K562 (cell line): Measurements from ENCODE around the gene SLC40A1. TPM values are rescaled to one million over a fixed set of nuclear protein-coding genes. Genes with fewer than 3 reads are reported as not detected.
A peak's percentile ranks its signal among the peaks of the same experiment; 100 is the strongest.

Experiments used
- ATAC-seq: fragments of 200-7000 bp; cut with Tn5 transposase; 3 replicates; pipeline ENCODE4 v1.9.1; 2020; ENCODE audit warnings: moderate library complexity
- BruUV-seq: library from RNA; stranded (reverse); fragments of 400-500 nt; replicated peaks from 2 replicates; lab custom pipeline; 2021; lab: Mats Ljungman, UMichigan
- CTCF ChIA-PET: fragments of 300-600 bp; formaldehyde crosslinking; extraction: SDS; loops from one replicate; lab custom pipeline; 2021; ENCODE audit warnings: low intra/inter-chr PET ratio; lab: Yijun Ruan, JAX
- POLR2A ChIA-PET: fragments of 300-600, 350-650 bp; sonication (Branson Sonifier 250); formaldehyde crosslinking; extraction: SDS; loops from one replicate; lab custom pipeline; 2021; ENCODE audit warnings: antibody characterized with exemption, inconsistent platforms; lab: Yijun Ruan, JAX
- DNase-seq, 4 experiments: peaks; one replicate each; pipeline versions ENCODE4 v3.0.0 to v3.0.0-alpha.2; 2011 to 2018; ENCODE audit warnings: low spot score in 3 of 4, mixed read lengths in 3 of 4; ENCODE audit errors: extremely low read depth in 1 of 4
- FAIRE-seq: peaks from 2 replicates; lab custom pipeline; 2011; peaks lifted over from hg19 to GRCh38; lab: Jason Lieb, UNC
- H2AFZ ChIP-seq: 2 replicates; pipeline ENCODE4 v1.6.0; 2011; ENCODE audit warnings: low read depth, low read length, control low read depth, inconsistent platforms
- H3K27ac ChIP-seq: fragments of 200-600 bp; 3 replicates; pipeline ENCODE4 v1.8.0; 2011; ENCODE audit warnings: low read depth, mild to moderate bottlenecking, control low read depth, inconsistent platforms, low read length, moderate library complexity, mixed read lengths; ENCODE audit errors: extremely low read depth
- H3K27me3 ChIP-seq, 2 experiments: fragments of 300-600 bp in 1 of 2; 2 replicates in 1 of 2; 3 replicates in 1 of 2; pipeline versions ENCODE4 v1.6.0 to v1.8.0; 2011; ENCODE audit warnings: inconsistent platforms in 2 of 2, low read length in 2 of 2, mild to moderate bottlenecking in 1 of 2, mixed read lengths in 1 of 2, moderate library complexity in 1 of 2; ENCODE audit not compliant: control insufficient read depth in 2 of 2, insufficient read depth in 2 of 2
- H3K36me3 ChIP-seq: fragments of 300-600 bp; 3 replicates; pipeline ENCODE4 v1.8.0; 2011; ENCODE audit warnings: mild to moderate bottlenecking, low read length, inconsistent platforms; ENCODE audit not compliant: control insufficient read depth, insufficient read depth
- H3K4me1 ChIP-seq, 2 experiments: fragments of 200-600 bp in 1 of 2; replicated peaks in 1 of 2; 2 replicates in 1 of 2; 3 replicates in 1 of 2; pipeline versions ENCODE4 v1.5.1 to v1.8.0; 2011; ENCODE audit warnings: inconsistent platforms in 2 of 2, low read length in 2 of 2, mild to moderate bottlenecking in 1 of 2, mixed read lengths in 1 of 2, moderate library complexity in 1 of 2; ENCODE audit not compliant: control insufficient read depth in 2 of 2, insufficient read depth in 2 of 2
- H3K4me2 ChIP-seq: 2 replicates; pipeline ENCODE4 v1.6.1; 2011; ENCODE audit warnings: low read length, control low read depth, inconsistent platforms, mixed read lengths; ENCODE audit not compliant: insufficient read depth
- H3K4me3 ChIP-seq: fragments of 200-600 bp; sonication (generic), shearing (Covaris generic); 2 replicates; pipeline ENCODE4 v1.5.1; 2016; ENCODE audit warnings: control low read depth, inconsistent platforms
- H3K79me2 ChIP-seq: fragments of 200-600 bp; 3 replicates; pipeline ENCODE4 v1.8.0; 2011; ENCODE audit warnings: low read length, inconsistent platforms; ENCODE audit not compliant: control insufficient read depth, insufficient read depth
- H3K9ac ChIP-seq, 2 experiments: 2 replicates each; pipeline versions ENCODE4 v1.6.0 to v1.6.1; 2011; ENCODE audit warnings: low read depth in 2 of 2, low read length in 2 of 2, control low read depth in 1 of 2, inconsistent platforms in 1 of 2, mild to moderate bottlenecking in 1 of 2, mixed read lengths in 1 of 2; ENCODE audit not compliant: insufficient read depth in 1 of 2
- H3K9me1 ChIP-seq: one replicate; pipeline ENCODE4 v1.6.0; 2011; ENCODE audit warnings: inconsistent platforms, mild to moderate bottlenecking, low read length, moderate library complexity; ENCODE audit not compliant: control insufficient read depth, insufficient read depth
- H3K9me3 ChIP-seq: replicated peaks from 2 replicates; pipeline ENCODE4 v1.5.1; 2011; ENCODE audit warnings: low read depth, low read length, inconsistent platforms; ENCODE audit not compliant: control insufficient read depth, insufficient read depth
- H4K20me1 ChIP-seq: replicated peaks from 2 replicates; pipeline ENCODE4 v1.6.1; 2011; ENCODE audit warnings: low read length, inconsistent platforms, mixed read lengths; ENCODE audit not compliant: control insufficient read depth, insufficient read depth
- ATF1 ChIP-seq, 2 experiments: fragments of 450-650 bp in 1 of 2; IDR thresholded peaks; 2 replicates each; pipeline ENCODE4 v1.6.1; 2016; ENCODE audit warnings: missing compliant biosample characterization in 1 of 2, missing genetic modification characterization in 1 of 2
- BHLHE40 ChIP-seq: IDR thresholded peaks from 2 replicates; pipeline ENCODE4 v1.6.1; 2011; ENCODE audit warnings: low read length, improper control_type of control experiment
- C11orf30 ChIP-seq: fragments of 450-650 bp; IDR thresholded peaks from 2 replicates; pipeline ENCODE4 v1.6.1; 2016; ENCODE audit warnings: low read depth, mild to moderate bottlenecking
- CBFA2T3 ChIP-seq: fragments of 450-650 bp; IDR thresholded peaks from 2 replicates; pipeline ENCODE4 v1.6.1; 2017
- CTBP1 ChIP-seq: fragments of 450-650 bp; IDR thresholded peaks from 2 replicates; pipeline ENCODE4 v1.6.1; 2016; ENCODE audit warnings: borderline replicate concordance
- FOXJ2 ChIP-seq: fragments of 200-800 bp; sonication (Bioruptor generic); IDR thresholded peaks from 2 replicates; pipeline ENCODE4 v1.6.1; 2016; ENCODE audit warnings: missing genetic modification characterization, missing compliant biosample characterization
- HMG20A ChIP-seq: fragments of 450-650 bp; formaldehyde crosslinking; conservative IDR thresholded peaks from 2 replicates; pipeline ENCODE4 v1.4.0; 2020; ENCODE audit warnings: mild to moderate bottlenecking, mixed read lengths
- KAT8 ChIP-seq: fragments of 450-650 bp; IDR thresholded peaks from 2 replicates; pipeline ENCODE4 v1.6.1; 2016; ENCODE audit warnings: low read depth, mild to moderate bottlenecking
- MAFF ChIP-seq: IDR thresholded peaks from 2 replicates; pipeline ENCODE4 v1.6.1; 2012; ENCODE audit warnings: low read length, improper control_type of control experiment
- MAFG ChIP-seq: fragments of 450-650 bp; conservative IDR thresholded peaks from 2 replicates; pipeline ENCODE4 v1.6.1; 2016; ENCODE audit warnings: missing genetic modification characterization, missing compliant biosample characterization
- MYNN ChIP-seq, 2 experiments: sonication (generic); formaldehyde crosslinking in 1 of 2; IDR thresholded peaks; 2 replicates each; pipeline versions ENCODE4 v1.5.0 to v1.6.1; 2016 to 2020; ENCODE audit warnings: antibody characterized with exemption in 1 of 2, missing genetic modification reagents in 1 of 2
- WGBS: fragments of 100-300 bp; shearing (Covaris generic); methylation state at CpG from one replicate; pipeline ENCODE4 v1.1.6; 2016; ENCODE audit warnings: low coverage, mixed read lengths; ENCODE audit not compliant: insufficient coverage; ENCODE audit errors: missing lambda C conversion rate; 5-methylcytosine and 5-hydroxymethylcytosine counted together
- in situ Hi-C: fragments of 300-500 bp; cut with MboI; formaldehyde crosslinking; loops from 4 replicates; pipeline ENCODE4 v1.15.0; 2018; ENCODE audit warnings: inconsistent platforms, mixed read lengths
- intact Hi-C: fragments of 100-400 bp; cut with micrococcal nuclease; formaldehyde crosslinking; loops from 2 replicates; pipeline ENCODE4 v1.14.2; 2022
- polyA plus RNA-seq, 8 experiments: library from polyadenylated mRNA; depleted of rRNA in 4 of 8; stranded (reverse) in 5 of 8; unstranded in 3 of 8; fragments of >200 nt; fragmentation: Nextera tagmentation in 2 of 8; fragmentation: Illumina TruSeq in 1 of 8; extraction: Ambion mirVana in 2 of 8; extraction: Trizol in 1 of 8; gene quantifications; 2 replicates each; pipeline versions ENCODE4 v1.2.1 to v1.2.3, GENCODE V29; 2011 to 2014; ENCODE audit warnings: inconsistent platforms in 1 of 8, missing spikeins in 1 of 8
- total RNA-seq, 7 experiments: library from RNA; depleted of rRNA in 6 of 7; stranded (reverse); fragments of >200 nt in 6 of 7; fragmentation: Illumina TruSeq in 2 of 7; extraction: Trizol in 2 of 7; gene quantifications; 2 replicates each; pipeline versions ENCODE4 v1.2.1 to v1.2.3, GENCODE V29; 2011 to 2021; ENCODE audit warnings: low replicate concordance in 1 of 7
- TF ChIP-seq, protein P1 (sequence below): sonication (generic); IDR thresholded peaks from 2 replicates; pipeline ENCODE4 v1.6.1; 2016
- TF ChIP-seq, protein P2 (sequence below): fragments of 450-650 bp; IDR thresholded peaks from 2 replicates; pipeline ENCODE4 v1.6.1; 2016
- TF ChIP-seq, protein P3 (sequence below): fragments of 200-800 bp; sonication (Bioruptor generic); IDR thresholded peaks from 2 replicates; pipeline ENCODE4 v1.6.1; 2017; ENCODE audit warnings: missing genetic modification characterization, missing compliant biosample characterization

Gene SLC40A1
- total and polyA plus RNA-seq, 9 of the 15 experiments (the other 6 are each of a cell fraction or from before 2014, with no cell fraction given), result 42.2 to 95.9 (median 54.9) TPM

DNA sequence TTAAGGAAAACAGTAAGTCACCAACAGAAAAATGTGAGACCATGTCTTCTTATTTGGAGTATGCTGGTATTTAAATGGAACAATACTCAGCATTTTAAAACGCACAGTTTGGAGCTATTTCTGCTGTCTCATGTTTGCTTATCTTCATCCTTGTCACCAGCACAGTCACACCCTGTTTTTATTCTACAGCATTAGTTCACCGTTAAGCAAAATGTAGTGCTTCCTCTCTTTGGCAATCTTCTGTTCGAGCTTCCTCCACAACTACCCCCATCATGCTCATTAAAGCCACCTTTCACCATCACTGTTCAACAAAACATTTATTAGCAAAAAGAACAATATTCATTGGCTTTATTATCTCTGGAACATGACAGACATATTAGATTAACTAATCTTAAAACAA is 64.0 kb downstream of the SLC40A1 start (continued):
- TF ChIP-seq, protein P1, sequence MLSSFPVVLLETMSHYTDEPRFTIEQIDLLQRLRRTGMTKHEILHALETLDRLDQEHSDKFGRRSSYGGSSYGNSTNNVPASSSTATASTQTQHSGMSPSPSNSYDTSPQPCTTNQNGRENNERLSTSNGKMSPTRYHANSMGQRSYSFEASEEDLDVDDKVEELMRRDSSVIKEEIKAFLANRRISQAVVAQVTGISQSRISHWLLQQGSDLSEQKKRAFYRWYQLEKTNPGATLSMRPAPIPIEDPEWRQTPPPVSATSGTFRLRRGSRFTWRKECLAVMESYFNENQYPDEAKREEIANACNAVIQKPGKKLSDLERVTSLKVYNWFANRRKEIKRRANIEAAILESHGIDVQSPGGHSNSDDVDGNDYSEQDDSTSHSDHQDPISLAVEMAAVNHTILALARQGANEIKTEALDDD, result peak; percentile 55
- TF ChIP-seq, protein P2, sequence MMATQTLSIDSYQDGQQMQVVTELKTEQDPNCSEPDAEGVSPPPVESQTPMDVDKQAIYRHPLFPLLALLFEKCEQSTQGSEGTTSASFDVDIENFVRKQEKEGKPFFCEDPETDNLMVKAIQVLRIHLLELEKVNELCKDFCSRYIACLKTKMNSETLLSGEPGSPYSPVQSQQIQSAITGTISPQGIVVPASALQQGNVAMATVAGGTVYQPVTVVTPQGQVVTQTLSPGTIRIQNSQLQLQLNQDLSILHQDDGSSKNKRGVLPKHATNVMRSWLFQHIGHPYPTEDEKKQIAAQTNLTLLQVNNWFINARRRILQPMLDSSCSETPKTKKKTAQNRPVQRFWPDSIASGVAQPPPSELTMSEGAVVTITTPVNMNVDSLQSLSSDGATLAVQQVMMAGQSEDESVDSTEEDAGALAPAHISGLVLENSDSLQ, result peak; percentile 30; the same call in 1 of the 2 replicates
- TF ChIP-seq CBFA2T3, result peak; percentile 59
- TF ChIP-seq HMG20A (CRISPR knock-in tag), result no peak
- no peak for TF ChIP-seq ATF1 (CRISPR knock-in tag; IDR thresholded peaks at IDR 0.05)
- peak; percentile 58 for TF ChIP-seq ATF1 (tag; IDR thresholded peaks at IDR 0.05)
- TF ChIP-seq C11orf30, result peak; percentile 97
- TF ChIP-seq MAFF, result peak; percentile 91
- no peak for TF ChIP-seq KAT8
- TF ChIP-seq BHLHE40, result peak; percentile 45; the same call in 1 of the 2 replicates
- TF ChIP-seq MAFG, result peak; percentile 96
- peak; percentile 81 for TF ChIP-seq CTBP1

- BruUV-seq, result no TSS peak
- CTCF ChIA-PET, result no interaction called here
Measured at GRCh38 chr2:189515264-189515663, 65.3 kb downstream of the SLC40A1 start.

More at GRCh38 chr2:189515264-189515663, 65.3 kb downstream of the SLC40A1 start:
- Histone ChIP-seq H3K9ac (no peak overlapping the region), H2AFZ (peak overlapping the region; percentile 27; the same call in 1 of the 2 replicates), H4K20me1 (no peaks in the 10 kb centered on the region), H3K36me3 (no peaks in the 10 kb centered on the region), H3K27me3 (no peaks in the 10 kb centered on the region), H3K27ac (no peak overlapping the region), H3K4me2 (no peak overlapping the region), H3K4me1 (peaks cover 0 to 30% of the 10 kb centered on the region in 2 experiments), H3K9me1 (no peaks in the 10 kb centered on the region), H3K9me3 (no peaks in the 10 kb centered on the region; the same call in 1 of the 2 replicates), H3K4me3 (no peak overlapping the region), H3K79me2 (no peaks in the 10 kb centered on the region)
- no peak for TF ChIP-seq MYNN (IDR thresholded peaks at IDR 0.05)
- TF ChIP-seq MYNN (CRISPR knock-in tag; IDR thresholded peaks at IDR 0.05), result no peak
- peak; percentile 14; the same call in 1 of the 2 replicates for TF ChIP-seq FOXJ2 (tag)
- TF ChIP-seq, protein P3, sequence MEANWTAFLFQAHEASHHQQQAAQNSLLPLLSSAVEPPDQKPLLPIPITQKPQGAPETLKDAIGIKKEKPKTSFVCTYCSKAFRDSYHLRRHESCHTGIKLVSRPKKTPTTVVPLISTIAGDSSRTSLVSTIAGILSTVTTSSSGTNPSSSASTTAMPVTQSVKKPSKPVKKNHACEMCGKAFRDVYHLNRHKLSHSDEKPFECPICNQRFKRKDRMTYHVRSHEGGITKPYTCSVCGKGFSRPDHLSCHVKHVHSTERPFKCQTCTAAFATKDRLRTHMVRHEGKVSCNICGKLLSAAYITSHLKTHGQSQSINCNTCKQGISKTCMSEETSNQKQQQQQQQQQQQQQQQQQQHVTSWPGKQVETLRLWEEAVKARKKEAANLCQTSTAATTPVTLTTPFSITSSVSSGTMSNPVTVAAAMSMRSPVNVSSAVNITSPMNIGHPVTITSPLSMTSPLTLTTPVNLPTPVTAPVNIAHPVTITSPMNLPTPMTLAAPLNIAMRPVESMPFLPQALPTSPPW, result no peak
- FAIRE-seq (no peak), ATAC-seq (no peak), DNase-seq (no peak)
- POLR2A ChIA-PET, result interaction anchor here (2.8 kb wide), 1 partner anchor 9 kb away, joined by 15 read pairs; no protein-coding TSS in a partner anchor
- WGBS, result 38% methylated on average over 1 of the region's 1 CpG
- intact Hi-C loops, result no loop called here
- in situ Hi-C loops, result no loop called here
